ENCODE measurements around the gene FAAH.

The FAAH gene

GRCh38 chr1:46449223-46450159, 55.4 kb downstream of the FAAH start:
- DNase-seq (ENCODE audit: low spot score) = no peak

GRCh38 chr1:46450160-46450517, 56.0 kb downstream of the FAAH start:
- no peak for DNase-seq (ENCODE audit: low spot score)

GRCh38 chr1:46451948-46452930, 58.1 kb downstream of the FAAH start:
- no peak for DNase-seq (ENCODE audit: low spot score)

GRCh38 chr1:46452931-46453325, 58.8 kb downstream of the FAAH start:
- DNase-seq (ENCODE audit: low spot score) = no peak

GRCh38 chr1:46453449-46453848, 59.3 kb downstream of the FAAH start:
- DNase-seq (ENCODE audit: low spot score) = no peak

- no peak for DNase-seq (ENCODE audit: low spot score)
These were observed 61.8 kb downstream of the FAAH start for GRCh38 chr1:46455951-46456350.

GRCh38 chr1:46456411-46456963, 62.4 kb downstream of the FAAH start:
- no peak for DNase-seq (ENCODE audit: low spot score)

GRCh38 chr1:46457178-46457577, 63.1 kb downstream of the FAAH start:
- no peak for DNase-seq (ENCODE audit: low spot score)

- DNase-seq (ENCODE audit: low spot score) = no peak
These were observed 64.1 kb downstream of the FAAH start for GRCh38 chr1:46458190-46458589.

- DNase-seq (ENCODE audit: low spot score) = no peak
These were observed 64.7 kb downstream of the FAAH start for GRCh38 chr1:46458846-46459245.

GRCh38 chr1:46459315-46459714, 65.2 kb downstream of the FAAH start:
- no peak for DNase-seq (ENCODE audit: low spot score)

- DNase-seq (ENCODE audit: low spot score) = no peak
These were observed 67.1 kb downstream of the FAAH start for GRCh38 chr1:46461017-46461808.

- DNase-seq (ENCODE audit: low spot score) = no peak
These were observed 67.8 kb downstream of the FAAH start for GRCh38 chr1:46461809-46462448.
